H1 (cell line): Measurements from ENCODE around the gene THTPA. TPM values are rescaled to one million over a fixed set of nuclear protein-coding genes. Genes with fewer than 3 reads are reported as not detected.
A peak's percentile ranks its signal among the peaks of the same experiment; 100 is the strongest.

Experiments used
- ASH2L ChIP-seq: fragments of 200-600, 300-600 bp; sonication (generic); IDR thresholded peaks from one replicate; pipeline ENCODE4 v1.7.1; 2017; ENCODE audit warnings: low read length
- polyA plus RNA-seq, 7 experiments: library from polyadenylated mRNA; depleted of rRNA in 3 of 7; stranded (reverse) in 5 of 7; unstranded in 2 of 7; fragments of >200 nt in 5 of 7; fragments of 200-250 nt in 2 of 7; gene quantifications; 1 replicate in 5 of 7; 2 replicates in 1 of 7; 4 replicates in 1 of 7; pipeline versions ENCODE4 v1.2.1 to v1.2.3, GENCODE V29; 2011 to 2013; ENCODE audit warnings: missing spikeins in 2 of 7, mixed read lengths in 2 of 7
- total RNA-seq: library from RNA; stranded (reverse); fragmentation: NEBNext Ultra II Directional; extraction: Animal tissue kit (Norgen Biotek cat#: 25700); gene quantifications from 2 replicates; pipeline ENCODE4 v1.2.1, GENCODE V29; 2021

The THTPA gene
- total and polyA plus RNA-seq, 2 of the 8 experiments (the other 6 are each of a cell fraction or from before 2014, with no cell fraction given), result 16.6 to 19.0 TPM

DNA sequence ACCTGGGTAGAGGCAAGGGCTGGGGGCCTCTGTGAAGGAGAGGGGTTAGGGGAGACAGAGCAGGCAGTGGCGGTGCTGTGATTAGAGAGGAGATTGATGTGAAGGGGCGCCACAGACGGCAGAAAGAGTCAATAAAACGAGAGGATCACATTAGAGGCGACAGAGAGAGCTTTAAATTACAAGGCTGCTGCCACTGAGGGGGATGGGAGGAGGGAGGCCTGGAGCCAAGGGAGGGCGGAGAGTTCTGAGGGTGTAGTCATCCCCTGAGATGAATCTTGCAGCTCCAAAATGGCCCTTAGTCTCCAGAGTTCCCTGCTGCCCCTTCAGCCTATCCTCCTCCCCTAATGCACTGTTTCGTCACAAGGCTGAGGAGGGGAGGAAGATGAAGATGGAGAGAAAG is 17.3 kb upstream of the THTPA start (continued):
- peak; percentile 49 for TF ChIP-seq ASH2L
